NCI-H2227 (cell line): ENCODE results near the gene USP46.

Experiments used
- DNase-seq: peaks from one replicate; lab custom pipeline; 2025; ENCODE audit not compliant: unreplicated experiment; lab: John Stamatoyannopoulos, UW

Gene USP46

GRCh38 chr4:52659001-52659721, at the start of gene USP46:
Gene USP46 (minus strand): TSS chr4:52659301. CDS start chr4:52659150, 151 bp downstream.
- peak; percentile 75 for DNase-seq

- no peak for DNase-seq
These were observed 45.6 kb upstream of the USP46 start for GRCh38 chr4:52704661-52705060.

GRCh38 chr4:52704133-52704532, 45.0 kb upstream of the USP46 start:
- DNase-seq: no peak

- no peak for DNase-seq
These were observed 42.1 kb upstream of the USP46 start for GRCh38 chr4:52701207-52701606.

- no peak for DNase-seq
These were observed 35.8 kb upstream of the USP46 start for GRCh38 chr4:52694936-52695335.

GRCh38 chr4:52693492-52693891, 34.4 kb upstream of the USP46 start:
- no peak for DNase-seq

- no peak for DNase-seq
These were observed 30.0 kb upstream of the USP46 start for GRCh38 chr4:52689096-52689495.

- no peak for DNase-seq
These were observed 28.6 kb upstream of the USP46 start for GRCh38 chr4:52687696-52688095.

- no peak for DNase-seq
These were observed 26.2 kb upstream of the USP46 start for GRCh38 chr4:52685316-52685715.

- no peak for DNase-seq
These were observed 25.8 kb upstream of the USP46 start for GRCh38 chr4:52684896-52685295.

- DNase-seq: no peak
These were observed 21.3 kb upstream of the USP46 start for GRCh38 chr4:52680381-52680780.

GRCh38 chr4:52676536-52676935, 17.4 kb upstream of the USP46 start:
- no peak for DNase-seq

- DNase-seq: no peak
These were observed 16.0 kb upstream of the USP46 start for GRCh38 chr4:52675111-52675510.

- DNase-seq: no peak
These were observed 11.6 kb upstream of the USP46 start for GRCh38 chr4:52670739-52671138.

GRCh38 chr4:52670121-52670520, 11.0 kb upstream of the USP46 start:
- DNase-seq: no peak

GRCh38 chr4:52665592-52665991, 6.5 kb upstream of the USP46 start:
- no peak for DNase-seq

GRCh38 chr4:52664479-52664878, 5.4 kb upstream of the USP46 start:
- DNase-seq: no peak

- DNase-seq: no peak
These were observed 3.0 kb upstream of the USP46 start for GRCh38 chr4:52661966-52662690.

- no peak for DNase-seq
These were observed 1.5 kb upstream of the USP46 start for GRCh38 chr4:52660643-52661042.

GRCh38 chr4:52659722-52660261, 691 bp upstream of the USP46 start:
- DNase-seq: peak; percentile 14

GRCh38 chr4:52658641-52659000, 480 bp downstream of the USP46 start:
- DNase-seq: no peak
